Glutamatergic neuron (in vitro differentiated cells): ENCODE results near the gene UTP11. TPM values are rescaled to one million over a fixed set of nuclear protein-coding genes. Genes with fewer than 3 reads are reported as not detected.

Experiments used
- DNase-seq: peaks from one replicate; pipeline ENCODE4 v3.0.0; 2022
- H3K27ac Mint-ChIP-seq: one replicate; pipeline ENCODE4 v1.8.0; 2020; ENCODE audit warnings: mild to moderate bottlenecking, mixed read lengths, inconsistent platforms; ENCODE audit not compliant: unreplicated experiment
- H3K27me3 Mint-ChIP-seq: one replicate; pipeline ENCODE4 v1.8.0; 2020; ENCODE audit warnings: mild to moderate bottlenecking, moderate library complexity, mixed read lengths, inconsistent platforms; ENCODE audit not compliant: unreplicated experiment
- H3K36me3 Mint-ChIP-seq: one replicate; pipeline ENCODE4 v1.8.0; 2020; ENCODE audit warnings: mild to moderate bottlenecking, mixed read lengths, inconsistent platforms; ENCODE audit not compliant: unreplicated experiment
- H3K4me1 Mint-ChIP-seq: one replicate; pipeline ENCODE4 v1.8.0; 2020; ENCODE audit warnings: mild to moderate bottlenecking, low read depth, mixed read lengths, inconsistent platforms; ENCODE audit not compliant: unreplicated experiment
- H3K4me3 Mint-ChIP-seq: one replicate; pipeline ENCODE4 v1.8.0; 2020; ENCODE audit warnings: mild to moderate bottlenecking, mixed read lengths, inconsistent platforms; ENCODE audit not compliant: unreplicated experiment
- H3K9me3 Mint-ChIP-seq: one replicate; pipeline ENCODE4 v1.8.0; 2020; ENCODE audit warnings: mild to moderate bottlenecking, moderate library complexity, mixed read lengths, inconsistent platforms; ENCODE audit not compliant: unreplicated experiment
- CTCF ChIP-seq: fragments of 200-600 bp; sonication (generic); IDR thresholded peaks from one replicate; pipeline ENCODE4 v1.5.0; 2021; ENCODE audit not compliant: partially characterized antibody, unreplicated experiment
- total RNA-seq: library from RNA; stranded (reverse); fragmentation: NEBNext Ultra II Directional; extraction: Animal tissue kit (Norgen Biotek cat#: 25700); gene quantifications from one replicate; pipeline ENCODE4 v1.2.1, GENCODE V29; 2021; ENCODE audit not compliant: unreplicated experiment

UTP11 gene
- total RNA-seq, 1 donor from 2014 or later: 34.6 TPM

- DNase-seq: no peak
- TF ChIP-seq CTCF: no peak
- Mint-ChIP-seq H3K27ac (no peak overlapping the region), H3K27me3 (peaks cover 9% of the 10 kb centered on the region), H3K36me3 (no peaks in the 10 kb centered on the region), H3K4me1 (peaks cover 6% of the 10 kb centered on the region), H3K9me3 (no peaks in the 10 kb centered on the region), H3K4me3 (no peak overlapping the region)
Measured at GRCh38 chr1:38009841-38010180, 2.7 kb upstream of the UTP11 start.

GRCh38 chr1:38013227-38013622 lies 691 bp downstream of the UTP11 start:
- Mint-ChIP-seq H3K4me1 (peaks cover 6% of the 10 kb centered on the region), H3K4me3 (peak overlapping the region; percentile 99), H3K27ac (peak overlapping the region; percentile 99), H3K27me3 (peaks cover 9% of the 10 kb centered on the region), H3K9me3 (no peaks in the 10 kb centered on the region), H3K36me3 (no peaks in the 10 kb centered on the region)
- DNase-seq: no peak
- TF ChIP-seq CTCF: no peak

GRCh38 chr1:38014171-38014570 lies 1.6 kb downstream of the UTP11 start:
- peak overlapping the region; percentile 99 for H3K4me3 Mint-ChIP-seq
- no peak for TF ChIP-seq CTCF
- no peaks in the 10 kb centered on the region for H3K9me3 Mint-ChIP-seq
- peaks cover 9% of the 10 kb centered on the region for H3K27me3 Mint-ChIP-seq
- peaks cover 6% of the 10 kb centered on the region for H3K4me1 Mint-ChIP-seq
- no peaks in the 10 kb centered on the region for H3K36me3 Mint-ChIP-seq
- H3K27ac Mint-ChIP-seq: peak overlapping the region; percentile 33
- no peak for DNase-seq

GRCh38 chr1:38014724-38015424 lies 2.3 kb downstream of the UTP11 start:
- peaks cover 9% of the 10 kb centered on the region for H3K27me3 Mint-ChIP-seq
- H3K4me1 Mint-ChIP-seq: peaks cover 6% of the 10 kb centered on the region
- H3K4me3 Mint-ChIP-seq: no peak overlapping the region
- no peaks in the 10 kb centered on the region for H3K36me3 Mint-ChIP-seq
- H3K27ac Mint-ChIP-seq: no peak overlapping the region
- no peaks in the 10 kb centered on the region for H3K9me3 Mint-ChIP-seq
- no peak for TF ChIP-seq CTCF
- no peak for DNase-seq

- TF ChIP-seq CTCF: no peak
- no peak for DNase-seq
- no peak overlapping the region for H3K27ac Mint-ChIP-seq
- H3K36me3 Mint-ChIP-seq: no peaks in the 10 kb centered on the region
- peaks cover 6% of the 10 kb centered on the region for H3K4me1 Mint-ChIP-seq
- no peak overlapping the region for H3K4me3 Mint-ChIP-seq
- H3K9me3 Mint-ChIP-seq: peaks cover 3% of the 10 kb centered on the region
- H3K27me3 Mint-ChIP-seq: peaks cover 9% of the 10 kb centered on the region
Measured at GRCh38 chr1:38015978-38016725, 3.6 kb downstream of the UTP11 start.
